Smooth muscle cell (in vitro differentiated cells): ENCODE data around the gene ARGLU1. TPM values are rescaled to one million over a fixed set of nuclear protein-coding genes. Genes with fewer than 3 reads are reported as not detected.

Experiments used
- DNase-seq: peaks from one replicate; lab custom pipeline; 2025; ENCODE audit not compliant: unreplicated experiment; lab: John Stamatoyannopoulos, UW
- H2AFZ ChIP-seq: fragments of 200-600 bp; sonication (generic); 2 replicates; pipeline ENCODE4 v1.6.0; 2016; ENCODE audit warnings: antibody characterized with exemption, low read depth, mild to moderate bottlenecking
- H3F3A ChIP-seq: fragments of 200-600 bp; sonication (generic); 2 replicates; pipeline ENCODE4 v1.6.0; 2017; ENCODE audit warnings: antibody characterized with exemption, low read depth
- H3K27ac ChIP-seq: fragments of 200-600 bp; sonication (generic); 2 replicates; pipeline ENCODE4 v1.5.1; 2016; ENCODE audit warnings: low read depth, mild to moderate bottlenecking
- H3K27me3 ChIP-seq: fragments of 200-600 bp; sonication (generic); 2 replicates; pipeline ENCODE4 v1.6.1; 2016; ENCODE audit warnings: low read depth, mild to moderate bottlenecking
- H3K36me3 ChIP-seq: fragments of 200-600 bp; sonication (generic); 2 replicates; pipeline ENCODE4 v1.5.1; 2016; ENCODE audit warnings: low read depth
- H3K4me1 ChIP-seq: fragments of 200-600 bp; sonication (generic); 2 replicates; pipeline ENCODE4 v1.5.1; 2016; ENCODE audit warnings: low read depth
- H3K4me2 ChIP-seq: fragments of 200-600 bp; sonication (generic); 2 replicates; pipeline ENCODE4 v1.6.0; 2016; ENCODE audit warnings: mild to moderate bottlenecking
- H3K4me3 ChIP-seq: fragments of 200-600 bp; sonication (generic); 2 replicates; pipeline ENCODE4 v1.5.1; 2016; ENCODE audit warnings: mild to moderate bottlenecking
- H3K79me2 ChIP-seq: fragments of 200-600 bp; sonication (generic); 2 replicates; pipeline ENCODE4 v1.6.0; 2016; ENCODE audit warnings: low read depth, mild to moderate bottlenecking
- H3K9ac ChIP-seq: fragments of 200-600 bp; sonication (generic); 2 replicates; pipeline ENCODE4 v1.6.0; 2016; ENCODE audit warnings: low read depth
- H3K9me3 ChIP-seq: fragments of 200-600 bp; sonication (generic); replicated peaks from 2 replicates; pipeline ENCODE4 v1.5.1; 2016; ENCODE audit warnings: low read depth
- H4K20me1 ChIP-seq: fragments of 200-600 bp; sonication (generic); 2 replicates; pipeline ENCODE4 v1.6.0; 2016; ENCODE audit warnings: low read depth
- WGBS: methylation state at CpG from one replicate; pipeline ENCODE4 v1.1.7; 2016; ENCODE audit warnings: low lambda C conversion rate; 5-methylcytosine and 5-hydroxymethylcytosine counted together
- polyA plus RNA-seq: library from polyadenylated mRNA; unstranded; fragments of >200 nt; fragmentation: Nextera tagmentation; extraction: Ambion mirVana; gene quantifications from 2 replicates; pipeline ENCODE4 v1.2.1, GENCODE V29; 2016
- total RNA-seq: library from RNA; depleted of rRNA; stranded (reverse); fragments of >200 nt; gene quantifications from 2 replicates; pipeline ENCODE4 v1.2.3, GENCODE V29; 2014
- TF ChIP-seq, protein P1 (sequence below): fragments of 200-600 bp; sonication (generic); IDR thresholded peaks from 2 replicates; pipeline ENCODE4 v1.5.1; 2017; ENCODE audit warnings: borderline replicate concordance, mild to moderate bottlenecking, antibody characterized with exemption; ENCODE audit not compliant: insufficient read depth, poor library complexity, severe bottlenecking

The ARGLU1 gene
- total and polyA plus RNA-seq, 2 experiments from 2014 or later, result 36.5 to 43.6 TPM

DNA sequence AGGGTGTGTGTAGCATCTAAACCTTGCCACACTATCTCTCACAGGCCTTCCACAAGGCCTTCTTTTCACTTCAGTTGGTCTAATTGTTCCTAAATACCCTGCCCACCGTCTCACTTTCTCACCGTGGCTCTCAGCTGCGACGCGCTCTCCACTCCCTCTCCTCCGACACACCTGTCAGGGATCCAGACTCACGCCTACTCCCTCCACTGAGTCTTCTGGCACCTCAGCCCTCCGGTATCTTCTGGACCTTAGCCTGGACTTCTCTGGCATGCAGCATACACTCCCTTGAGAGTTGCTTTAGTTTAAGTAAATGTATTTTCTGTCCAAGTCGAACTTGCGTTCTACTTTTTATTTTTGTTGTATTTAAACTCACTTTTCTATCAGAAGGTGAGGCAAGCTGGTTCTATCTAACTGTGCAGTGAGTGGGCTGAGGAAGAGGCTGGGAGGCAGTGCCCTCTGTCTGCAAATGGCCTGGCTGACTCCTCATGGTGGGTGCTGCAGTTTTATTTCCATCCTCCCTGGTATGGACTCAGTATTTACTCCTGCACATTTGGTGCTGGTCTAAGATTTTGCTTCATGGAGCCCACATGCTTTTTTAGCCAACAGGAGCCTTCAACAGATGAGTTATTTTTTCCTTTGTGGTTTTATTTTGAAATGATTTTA lies 28.5 kb upstream of the ARGLU1 start:
- Histone ChIP-seq H3K9ac (no peak overlapping the region), H3K27ac (no peak overlapping the region)

DNA sequence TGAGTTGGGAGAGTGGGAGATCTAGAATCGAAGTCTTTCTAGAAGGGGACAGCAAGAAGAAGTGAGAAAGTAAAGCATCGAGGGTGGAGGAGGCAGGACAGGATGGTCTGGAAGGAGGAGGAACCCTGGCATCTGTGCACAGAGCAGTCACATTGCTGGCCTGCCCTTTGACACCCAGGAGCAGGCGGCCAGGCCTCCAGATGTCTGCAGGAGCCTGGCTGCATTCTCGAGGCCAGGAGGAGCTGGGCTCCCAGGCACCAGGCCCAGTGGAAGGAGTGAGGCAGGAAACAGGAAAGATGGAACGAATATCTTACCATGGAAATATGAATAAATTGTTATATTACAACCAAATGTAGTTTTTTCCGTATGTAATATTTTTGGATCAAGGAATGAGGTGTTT lies 27.7 kb upstream of the ARGLU1 start:
- Histone ChIP-seq H3K4me1 (no peaks in the 10 kb centered on the region), H3K36me3 (no peaks in the 10 kb centered on the region), H3K9me3 (no peaks in the 10 kb centered on the region), H2AFZ (no peak overlapping the region), H3K27ac (no peak overlapping the region), H4K20me1 (no peaks in the 10 kb centered on the region), H3K4me3 (no peak overlapping the region), H3K4me2 (no peak overlapping the region), H3F3A (peaks cover 7% of the 10 kb centered on the region), H3K27me3 (no peaks in the 10 kb centered on the region), H3K9ac (no peak overlapping the region), H3K79me2 (no peaks in the 10 kb centered on the region)
- DNase-seq, result no peak
- TF ChIP-seq, protein P1, sequence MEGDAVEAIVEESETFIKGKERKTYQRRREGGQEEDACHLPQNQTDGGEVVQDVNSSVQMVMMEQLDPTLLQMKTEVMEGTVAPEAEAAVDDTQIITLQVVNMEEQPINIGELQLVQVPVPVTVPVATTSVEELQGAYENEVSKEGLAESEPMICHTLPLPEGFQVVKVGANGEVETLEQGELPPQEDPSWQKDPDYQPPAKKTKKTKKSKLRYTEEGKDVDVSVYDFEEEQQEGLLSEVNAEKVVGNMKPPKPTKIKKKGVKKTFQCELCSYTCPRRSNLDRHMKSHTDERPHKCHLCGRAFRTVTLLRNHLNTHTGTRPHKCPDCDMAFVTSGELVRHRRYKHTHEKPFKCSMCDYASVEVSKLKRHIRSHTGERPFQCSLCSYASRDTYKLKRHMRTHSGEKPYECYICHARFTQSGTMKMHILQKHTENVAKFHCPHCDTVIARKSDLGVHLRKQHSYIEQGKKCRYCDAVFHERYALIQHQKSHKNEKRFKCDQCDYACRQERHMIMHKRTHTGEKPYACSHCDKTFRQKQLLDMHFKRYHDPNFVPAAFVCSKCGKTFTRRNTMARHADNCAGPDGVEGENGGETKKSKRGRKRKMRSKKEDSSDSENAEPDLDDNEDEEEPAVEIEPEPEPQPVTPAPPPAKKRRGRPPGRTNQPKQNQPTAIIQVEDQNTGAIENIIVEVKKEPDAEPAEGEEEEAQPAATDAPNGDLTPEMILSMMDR, result no peak
- 81% methylated on average over 6 of the region's 6 CpGs for WGBS

More for the DNA sequence above, 28.5 kb upstream of the ARGLU1 start:
- TF ChIP-seq, protein P1, result no peak
- H3K4me2 ChIP-seq, result no peak overlapping the region
- WGBS, result 98% methylated on average over 10 of the region's 10 CpGs
- H4K20me1 ChIP-seq, result no peaks in the 10 kb centered on the region
- no peaks in the 10 kb centered on the region for H3K27me3 ChIP-seq
- no peak overlapping the region for H3K4me3 ChIP-seq
- H3K36me3 ChIP-seq, result no peaks in the 10 kb centered on the region
- DNase-seq, result no peak
- no peak overlapping the region for H2AFZ ChIP-seq
- H3K79me2 ChIP-seq, result no peaks in the 10 kb centered on the region
- H3K4me1 ChIP-seq, result no peaks in the 10 kb centered on the region
- no peaks in the 10 kb centered on the region for H3K9me3 ChIP-seq
- H3F3A ChIP-seq, result peaks cover 7% of the 10 kb centered on the region

DNA sequence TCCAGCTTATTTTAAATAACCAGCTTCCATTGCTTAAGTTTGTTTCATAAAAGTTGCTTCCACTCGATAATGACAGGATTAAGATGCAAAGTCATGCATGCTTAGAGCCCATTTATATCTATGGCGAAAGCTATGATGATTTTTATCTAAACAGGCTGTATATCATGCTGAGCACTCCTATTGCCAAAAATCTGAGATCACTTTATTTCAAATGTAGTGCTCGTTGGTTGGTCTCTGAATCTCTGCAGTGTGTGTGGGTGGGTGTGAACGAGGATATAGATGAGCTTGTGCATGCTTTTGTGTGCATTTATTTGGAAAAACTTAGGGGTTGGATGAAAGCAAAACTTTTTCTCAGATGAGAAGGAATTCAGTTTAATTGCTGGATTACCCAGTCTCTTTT lies 27.0 kb upstream of the ARGLU1 start:
- no peaks in the 10 kb centered on the region for H3K27me3 ChIP-seq
- no peak for DNase-seq
- TF ChIP-seq, protein P1, result no peak
- peaks cover 3% of the 10 kb centered on the region for H3F3A ChIP-seq
- no peaks in the 10 kb centered on the region for H3K79me2 ChIP-seq
- no peaks in the 10 kb centered on the region for H3K9me3 ChIP-seq
- H3K36me3 ChIP-seq, result no peaks in the 10 kb centered on the region
- no peak overlapping the region for H3K4me3 ChIP-seq
- H2AFZ ChIP-seq, result no peak overlapping the region
- H3K27ac ChIP-seq, result no peak overlapping the region
- no peak overlapping the region for H3K9ac ChIP-seq
- no peak overlapping the region for H3K4me2 ChIP-seq
- no peaks in the 10 kb centered on the region for H4K20me1 ChIP-seq
- 58% methylated on average over 4 of the region's 4 CpGs for WGBS
- no peaks in the 10 kb centered on the region for H3K4me1 ChIP-seq

DNA sequence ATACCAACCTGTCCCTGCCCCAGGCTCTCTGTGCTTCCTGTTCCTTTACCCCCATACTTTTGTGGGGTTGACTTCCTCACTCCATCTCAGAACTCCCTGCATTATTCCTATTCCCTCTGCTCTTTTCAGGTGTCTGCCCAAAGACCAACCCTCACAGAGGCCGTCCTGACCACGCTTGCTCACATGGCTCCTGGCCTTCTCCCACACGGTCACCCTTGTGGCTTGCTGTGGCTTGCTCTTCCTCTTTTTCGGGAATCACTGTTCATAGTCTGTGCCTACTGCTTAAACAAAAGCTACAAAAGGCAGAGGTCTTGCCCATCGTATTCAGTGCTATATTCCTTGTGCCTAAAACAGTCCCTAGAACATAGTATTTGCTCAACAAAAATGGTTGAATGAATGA lies 25.2 kb upstream of the ARGLU1 start:
- H3K9me3 ChIP-seq, result no peaks in the 10 kb centered on the region
- DNase-seq, result no peak
- no peaks in the 10 kb centered on the region for H3K79me2 ChIP-seq
- TF ChIP-seq, protein P1, result no peak
- no peak overlapping the region for H3K4me2 ChIP-seq
- no peak overlapping the region for H3K9ac ChIP-seq
- H4K20me1 ChIP-seq, result no peaks in the 10 kb centered on the region
- H3K36me3 ChIP-seq, result no peaks in the 10 kb centered on the region
- H3K4me1 ChIP-seq, result no peaks in the 10 kb centered on the region
- no peaks in the 10 kb centered on the region for H3F3A ChIP-seq
- no peak overlapping the region for H3K27ac ChIP-seq
- no peak overlapping the region for H3K4me3 ChIP-seq
- no peak overlapping the region for H2AFZ ChIP-seq
- no peaks in the 10 kb centered on the region for H3K27me3 ChIP-seq
- 97% methylated on average over 5 of the region's 5 CpGs for WGBS
